HG02642 (cell line): Measurements from ENCODE around the gene MROH2B.
"Not testable (repeated sequence)": the region's sequence is repeated elsewhere in the genome, so short reads cannot be mapped to it uniquely, and the experiment has no call there.

ENCODE experiments used
- ATAC-seq: cut with Tn5 transposase; IDR thresholded peaks from one replicate; pipeline ENCODE4 v1.9.1; 2021; ENCODE audit warnings: mild to moderate bottlenecking; ENCODE audit not compliant: unreplicated experiment, poor library complexity

Gene MROH2B

GRCh38 chr5:41032973-41033372 is 38.2 kb downstream of the MROH2B start:
- ATAC-seq: no peak

GRCh38 chr5:41022600-41022999 is 48.5 kb downstream of the MROH2B start:
- not testable (repeated sequence) for ATAC-seq

GRCh38 chr5:41012318-41012717 is 58.8 kb downstream of the MROH2B start:
- ATAC-seq: no peak

GRCh38 chr5:41010572-41010971 is 60.6 kb downstream of the MROH2B start:
- no peak for ATAC-seq

- ATAC-seq: no peak
Measured at GRCh38 chr5:41009232-41009631, 61.9 kb downstream of the MROH2B start.

- ATAC-seq: no peak
Measured at GRCh38 chr5:41004931-41005330, 66.2 kb downstream of the MROH2B start.

- no peak for ATAC-seq
Measured at GRCh38 chr5:41003670-41004376, 67.3 kb downstream of the MROH2B start.

GRCh38 chr5:40999966-41000365 is 71.2 kb downstream of the MROH2B start:
- no peak for ATAC-seq

GRCh38 chr5:40999142-40999541 is 72.0 kb downstream of the MROH2B start:
- ATAC-seq: no peak

- ATAC-seq: no peak
Measured at GRCh38 chr5:40995801-40996586, 75.1 kb downstream of the MROH2B start.

- ATAC-seq: no peak
Measured at GRCh38 chr5:40991981-40992559, 79.1 kb downstream of the MROH2B start.

- no peak for ATAC-seq
Measured at GRCh38 chr5:40991168-40991980, 79.8 kb downstream of the MROH2B start.

- no peak for ATAC-seq
Measured at GRCh38 chr5:40988746-40989510, 82.2 kb downstream of the MROH2B start.

- ATAC-seq: no peak
Measured at GRCh38 chr5:40987349-40987748, 83.8 kb downstream of the MROH2B start.

GRCh38 chr5:40986666-40987065 is 84.5 kb downstream of the MROH2B start:
- ATAC-seq: no peak

- no peak for ATAC-seq
Measured at GRCh38 chr5:40985501-40985900, 85.6 kb downstream of the MROH2B start.

- no peak for ATAC-seq
Measured at GRCh38 chr5:40984884-40985283, 86.3 kb downstream of the MROH2B start.

GRCh38 chr5:40983781-40984180 is 87.4 kb downstream of the MROH2B start:
- no peak for ATAC-seq

GRCh38 chr5:40981420-40981819 is 89.7 kb downstream of the MROH2B start:
- no peak for ATAC-seq

- ATAC-seq: no peak
Measured at GRCh38 chr5:40976836-40977235, 94.3 kb downstream of the MROH2B start.
